ENCODE measurements around the gene EYA2.

GRCh38 chr20:46948081-46948480, 53.4 kb downstream of the EYA2 start:
- TF ChIP-seq YY1 (IDR thresholded peaks at IDR 0.05; ENCODE audit: insufficient read depth, insufficient read length), result no peak
- no peak for TF ChIP-seq ZNF274 (IDR thresholded peaks at IDR 0.05; ENCODE audit: low read depth, low read length)
